ENCODE results near the gene ASS1.

ASS1 gene

DNA sequence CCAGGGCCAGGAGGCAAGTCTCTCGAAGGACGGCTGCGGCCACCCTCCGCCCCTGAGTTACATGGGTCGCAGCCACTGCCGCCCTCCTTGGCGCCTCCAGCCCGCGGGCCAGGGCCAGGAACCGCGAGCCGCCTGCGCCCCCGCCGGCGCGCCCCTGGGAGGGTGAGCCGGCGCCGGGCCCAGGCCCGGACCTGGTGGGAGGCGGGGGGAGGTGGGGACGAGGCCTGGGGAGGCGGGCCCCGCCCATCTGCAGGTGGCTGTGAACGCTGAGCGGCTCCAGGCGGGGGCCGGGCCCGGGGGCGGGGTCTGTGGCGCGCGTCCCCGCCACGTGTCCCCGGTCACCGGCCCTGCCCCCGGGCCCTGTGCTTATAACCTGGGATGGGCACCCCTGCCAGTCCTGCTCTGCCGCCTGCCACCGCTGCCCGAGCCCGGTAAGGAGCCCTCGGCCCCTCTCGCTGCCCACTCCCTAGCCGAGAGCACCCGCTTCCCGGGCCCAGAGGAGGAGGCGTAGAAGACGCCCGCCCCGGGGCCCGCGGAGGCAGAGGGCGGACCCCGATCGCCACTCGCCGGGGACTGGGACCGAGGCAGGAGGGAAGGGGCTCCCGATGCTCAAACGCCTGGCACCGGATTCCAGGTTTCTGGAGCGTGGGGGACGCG, at the start of gene ASS1:
Gene ASS1, plus strand, starts transcription at position 397 of the 657 bp plus-strand sequence. CDS start 7,268 bp downstream, outside the sequence.
- Histone ChIP-seq H3K4me1 (ENCODE audit: control insufficient read depth in 1 of 2, insufficient read depth in 1 of 2, low read depth in 1 of 2, low read length in 1 of 2) (peaks cover 0 to 5% of the 10 kb centered on the region in 2 experiments), H3K36me3 (no peaks in the 10 kb centered on the region), H3K9me3 (no peaks in the 10 kb centered on the region), H3K27ac (no peak within 1 kb of the TSS), H3K4me3 (ENCODE audit: low read depth in 1 of 2, low read length in 1 of 2) (no peak within 1 kb of the TSS), H3K27me3 (peaks cover 72% of the 10 kb centered on the region)
- TF ChIP-seq, protein P1, sequence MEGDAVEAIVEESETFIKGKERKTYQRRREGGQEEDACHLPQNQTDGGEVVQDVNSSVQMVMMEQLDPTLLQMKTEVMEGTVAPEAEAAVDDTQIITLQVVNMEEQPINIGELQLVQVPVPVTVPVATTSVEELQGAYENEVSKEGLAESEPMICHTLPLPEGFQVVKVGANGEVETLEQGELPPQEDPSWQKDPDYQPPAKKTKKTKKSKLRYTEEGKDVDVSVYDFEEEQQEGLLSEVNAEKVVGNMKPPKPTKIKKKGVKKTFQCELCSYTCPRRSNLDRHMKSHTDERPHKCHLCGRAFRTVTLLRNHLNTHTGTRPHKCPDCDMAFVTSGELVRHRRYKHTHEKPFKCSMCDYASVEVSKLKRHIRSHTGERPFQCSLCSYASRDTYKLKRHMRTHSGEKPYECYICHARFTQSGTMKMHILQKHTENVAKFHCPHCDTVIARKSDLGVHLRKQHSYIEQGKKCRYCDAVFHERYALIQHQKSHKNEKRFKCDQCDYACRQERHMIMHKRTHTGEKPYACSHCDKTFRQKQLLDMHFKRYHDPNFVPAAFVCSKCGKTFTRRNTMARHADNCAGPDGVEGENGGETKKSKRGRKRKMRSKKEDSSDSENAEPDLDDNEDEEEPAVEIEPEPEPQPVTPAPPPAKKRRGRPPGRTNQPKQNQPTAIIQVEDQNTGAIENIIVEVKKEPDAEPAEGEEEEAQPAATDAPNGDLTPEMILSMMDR (IDR thresholded peaks at IDR 0.05) = no peak

DNA sequence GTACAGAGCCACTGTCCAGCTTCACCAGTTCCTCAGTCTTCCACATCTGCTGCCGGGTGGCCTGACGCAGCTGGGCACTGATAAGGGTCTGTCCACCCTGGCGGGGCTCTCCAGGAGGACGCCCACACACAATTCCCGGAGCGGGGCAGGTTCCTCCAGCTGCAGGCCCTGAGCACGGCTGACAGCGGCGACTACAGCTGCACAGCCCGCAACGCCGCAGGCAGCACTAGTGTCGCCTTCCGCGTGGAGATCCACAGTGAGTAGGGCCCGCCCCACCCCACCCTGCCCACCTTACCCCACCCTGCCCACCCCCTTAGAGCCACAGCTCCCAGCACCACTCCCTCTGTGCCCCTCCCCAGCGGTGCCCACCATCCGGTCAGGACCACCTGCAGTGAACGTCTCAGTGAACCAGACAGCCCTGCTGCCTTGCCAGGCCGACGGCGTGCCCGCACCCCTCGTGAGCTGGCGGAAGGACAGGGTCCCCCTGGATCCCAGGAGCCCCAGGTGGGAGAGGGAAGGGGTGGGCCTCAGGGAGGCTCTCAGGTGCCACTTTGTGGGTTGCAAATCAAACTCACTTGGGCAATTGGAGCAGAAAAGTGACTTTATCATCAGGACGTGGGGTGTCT, 48.8 kb upstream of the ASS1 start:
- Histone ChIP-seq H3K4me1 (ENCODE audit: control insufficient read depth in 1 of 2, insufficient read depth in 1 of 2, low read depth in 1 of 2, low read length in 1 of 2) (no peaks in the 10 kb centered on the region), H3K27me3 (no peaks in the 10 kb centered on the region), H3K9me3 (no peaks in the 10 kb centered on the region), H3K27ac (no peak overlapping the region), H3K4me3 (ENCODE audit: low read depth in 1 of 2, low read length in 1 of 2) (no peak overlapping the region), H3K36me3 (no peaks in the 10 kb centered on the region)
- TF ChIP-seq, protein P1 (IDR thresholded peaks at IDR 0.05) = no peak

DNA sequence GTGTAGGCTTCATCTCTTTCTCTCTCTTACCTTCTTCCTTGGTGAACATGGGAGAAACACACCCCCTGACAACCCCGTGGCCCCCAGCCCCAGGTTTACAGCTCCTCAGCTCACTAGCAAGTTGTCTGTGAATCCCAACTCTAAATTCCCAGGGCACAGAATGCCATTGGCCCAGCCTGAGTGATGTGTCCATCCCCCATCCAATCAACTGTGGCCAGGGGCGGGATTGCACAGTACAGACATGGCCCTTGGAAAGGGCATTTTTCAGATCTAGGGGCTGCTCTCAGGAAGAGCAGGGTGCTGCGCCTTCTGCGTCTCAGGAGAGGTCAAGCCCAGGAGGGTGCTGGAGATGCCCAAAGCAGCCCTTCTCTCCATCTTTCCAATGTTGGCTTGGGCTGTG, 48.2 kb upstream of the ASS1 start:
- Histone ChIP-seq H3K4me3 (ENCODE audit: low read depth in 1 of 2, low read length in 1 of 2) (no peak overlapping the region), H3K27me3 (no peaks in the 10 kb centered on the region), H3K36me3 (no peaks in the 10 kb centered on the region), H3K4me1 (ENCODE audit: control insufficient read depth in 1 of 2, insufficient read depth in 1 of 2, low read depth in 1 of 2, low read length in 1 of 2) (no peaks in the 10 kb centered on the region), H3K27ac (no peak overlapping the region), H3K9me3 (no peaks in the 10 kb centered on the region)
- TF ChIP-seq, protein P1 (IDR thresholded peaks at IDR 0.05) = no peak

DNA sequence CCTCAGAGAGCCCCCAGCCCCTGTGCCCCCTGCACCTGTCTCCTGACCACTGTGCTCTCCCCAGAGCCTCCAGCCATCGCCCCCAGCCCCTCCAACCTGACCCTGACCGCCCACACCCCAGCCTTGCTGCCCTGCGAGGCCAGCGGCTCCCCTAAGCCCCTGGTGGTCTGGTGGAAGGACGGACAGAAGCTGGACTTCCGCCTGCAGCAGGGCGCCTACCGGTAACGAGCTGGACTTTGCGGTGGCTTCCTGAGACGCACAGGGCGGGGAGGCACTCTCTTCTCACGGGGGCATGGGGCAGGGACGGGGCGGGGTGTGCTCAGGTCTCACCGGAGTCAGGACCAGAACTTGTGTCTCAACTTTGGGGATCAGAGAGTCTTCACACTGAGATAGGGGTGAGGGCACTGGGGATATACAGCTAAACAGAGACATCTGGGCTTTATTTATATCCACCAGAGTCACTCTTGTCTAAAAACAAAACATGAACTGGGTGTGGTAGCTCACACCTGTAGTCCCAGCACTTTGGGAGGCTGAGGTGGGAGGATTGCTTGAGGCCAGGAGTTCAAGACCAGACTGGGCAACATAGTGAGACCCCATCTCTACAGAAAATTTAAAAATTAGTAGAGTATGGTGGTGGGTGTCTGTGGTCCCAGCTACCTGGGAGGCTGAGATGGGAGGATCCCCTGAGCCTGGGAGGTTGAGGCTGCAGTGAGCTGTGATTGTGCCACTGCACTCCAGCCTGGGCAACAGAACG, 46.1 kb upstream of the ASS1 start:
- H3K9me3 ChIP-seq = no peaks in the 10 kb centered on the region
- H3K36me3 ChIP-seq = no peaks in the 10 kb centered on the region
- H3K4me3 ChIP-seq (ENCODE audit: low read depth in 1 of 2, low read length in 1 of 2) = no peak overlapping the region
- no peaks in the 10 kb centered on the region for H3K4me1 ChIP-seq (ENCODE audit: control insufficient read depth in 1 of 2, insufficient read depth in 1 of 2, low read depth in 1 of 2, low read length in 1 of 2)
- H3K27me3 ChIP-seq = no peaks in the 10 kb centered on the region
- H3K27ac ChIP-seq = no peak overlapping the region
- TF ChIP-seq, protein P1 (IDR thresholded peaks at IDR 0.05) = no peak

DNA sequence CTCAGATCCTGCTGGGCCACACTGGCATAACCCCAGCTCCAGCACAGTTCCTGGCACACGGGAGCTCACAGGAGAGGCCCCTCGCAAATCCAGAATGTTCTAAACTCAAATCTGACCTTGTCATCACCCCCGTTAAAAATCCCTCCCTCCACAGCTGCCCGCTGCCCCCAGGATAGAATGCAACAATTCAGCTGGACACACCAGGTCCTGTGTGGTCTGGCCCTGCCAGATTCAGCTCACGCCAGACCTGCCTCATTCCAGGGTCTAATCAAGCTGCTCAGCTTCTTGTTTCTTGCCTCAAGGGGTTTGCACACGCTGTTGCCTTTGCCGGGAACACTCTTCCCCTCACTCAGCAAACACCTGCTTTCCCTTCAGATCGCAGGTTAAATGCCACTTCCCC, 45.0 kb upstream of the ASS1 start:
- H3K36me3 ChIP-seq = no peaks in the 10 kb centered on the region
- TF ChIP-seq, protein P1 (IDR thresholded peaks at IDR 0.05) = no peak
- no peaks in the 10 kb centered on the region for H3K9me3 ChIP-seq
- H3K4me3 ChIP-seq (ENCODE audit: low read depth in 1 of 2, low read length in 1 of 2) = no peak overlapping the region
- no peaks in the 10 kb centered on the region for H3K27me3 ChIP-seq
- H3K4me1 ChIP-seq (ENCODE audit: control insufficient read depth in 1 of 2, insufficient read depth in 1 of 2, low read depth in 1 of 2, low read length in 1 of 2) = no peaks in the 10 kb centered on the region
- H3K27ac ChIP-seq = no peak overlapping the region
